ENCODE results near the gene TCEA2. TPM values are rescaled to one million over a fixed set of nuclear protein-coding genes. Genes with fewer than 3 reads are reported as not detected.
A peak's percentile ranks its signal among the peaks of the same experiment; 100 is the strongest.

Gene TCEA2
- total and polyA plus RNA-seq, 2 of the 13 experiments (the other 11 are each of a cell fraction or from before 2014, with no cell fraction given), result 28.1 to 33.7 TPM

GRCh38 chr20:64050261-64051032 lies 12.6 kb upstream of the TCEA2 start (continued):
- TF ChIP-seq ZBTB46 (CRISPR knock-in tag; IDR thresholded peaks at IDR 0.05; ENCODE audit: borderline replicate concordance) (no peak), PHF20 (CRISPR knock-in tag; IDR thresholded peaks at IDR 0.05) (no peak; the same call in 1 of the 2 replicates), MAFG (CRISPR knock-in tag; IDR thresholded peaks at IDR 0.05) (no peak), BORCS8-MEF2B (CRISPR knock-in tag; IDR thresholded peaks at IDR 0.05) (peak; percentile 92), ZNF296 (CRISPR knock-in tag; conservative IDR thresholded peaks at IDR 0.05) (peak; percentile 54), ZNF556 (CRISPR knock-in tag; IDR thresholded peaks at IDR 0.05; ENCODE audit: borderline replicate concordance) (no peak), GFI1 (CRISPR knock-in tag; IDR thresholded peaks at IDR 0.05; ENCODE audit: borderline replicate concordance) (no peak; the same call in 1 of the 2 replicates), FOXK1 (CRISPR knock-in tag; IDR thresholded peaks at IDR 0.05; ENCODE audit: borderline replicate concordance, low read depth) (peak; percentile 64; the same call in 1 of the 2 replicates), KLF11 (CRISPR knock-in tag; IDR thresholded peaks at IDR 0.05) (peak; percentile 84; the same call in 1 of the 2 replicates), IKZF1 (IDR thresholded peaks at IDR 0.05) (no peak), AGO1 (IDR thresholded peaks at IDR 0.05; ENCODE audit: low read depth, low read length, poor library complexity, severe bottlenecking) (peak; percentile 13), RFXAP (CRISPR knock-in tag; IDR thresholded peaks at IDR 0.05; ENCODE audit: borderline replicate concordance) (peak; percentile 67; the same call in 1 of the 2 replicates)
- TF ChIP-seq, protein P1, sequence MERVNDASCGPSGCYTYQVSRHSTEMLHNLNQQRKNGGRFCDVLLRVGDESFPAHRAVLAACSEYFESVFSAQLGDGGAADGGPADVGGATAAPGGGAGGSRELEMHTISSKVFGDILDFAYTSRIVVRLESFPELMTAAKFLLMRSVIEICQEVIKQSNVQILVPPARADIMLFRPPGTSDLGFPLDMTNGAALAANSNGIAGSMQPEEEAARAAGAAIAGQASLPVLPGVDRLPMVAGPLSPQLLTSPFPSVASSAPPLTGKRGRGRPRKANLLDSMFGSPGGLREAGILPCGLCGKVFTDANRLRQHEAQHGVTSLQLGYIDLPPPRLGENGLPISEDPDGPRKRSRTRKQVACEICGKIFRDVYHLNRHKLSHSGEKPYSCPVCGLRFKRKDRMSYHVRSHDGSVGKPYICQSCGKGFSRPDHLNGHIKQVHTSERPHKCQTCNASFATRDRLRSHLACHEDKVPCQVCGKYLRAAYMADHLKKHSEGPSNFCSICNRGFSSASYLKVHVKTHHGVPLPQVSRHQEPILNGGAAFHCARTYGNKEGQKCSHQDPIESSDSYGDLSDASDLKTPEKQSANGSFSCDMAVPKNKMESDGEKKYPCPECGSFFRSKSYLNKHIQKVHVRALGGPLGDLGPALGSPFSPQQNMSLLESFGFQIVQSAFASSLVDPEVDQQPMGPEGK (CRISPR knock-in tag; IDR thresholded peaks at IDR 0.05), result peak; percentile 98
- TF ChIP-seq, protein P2, sequence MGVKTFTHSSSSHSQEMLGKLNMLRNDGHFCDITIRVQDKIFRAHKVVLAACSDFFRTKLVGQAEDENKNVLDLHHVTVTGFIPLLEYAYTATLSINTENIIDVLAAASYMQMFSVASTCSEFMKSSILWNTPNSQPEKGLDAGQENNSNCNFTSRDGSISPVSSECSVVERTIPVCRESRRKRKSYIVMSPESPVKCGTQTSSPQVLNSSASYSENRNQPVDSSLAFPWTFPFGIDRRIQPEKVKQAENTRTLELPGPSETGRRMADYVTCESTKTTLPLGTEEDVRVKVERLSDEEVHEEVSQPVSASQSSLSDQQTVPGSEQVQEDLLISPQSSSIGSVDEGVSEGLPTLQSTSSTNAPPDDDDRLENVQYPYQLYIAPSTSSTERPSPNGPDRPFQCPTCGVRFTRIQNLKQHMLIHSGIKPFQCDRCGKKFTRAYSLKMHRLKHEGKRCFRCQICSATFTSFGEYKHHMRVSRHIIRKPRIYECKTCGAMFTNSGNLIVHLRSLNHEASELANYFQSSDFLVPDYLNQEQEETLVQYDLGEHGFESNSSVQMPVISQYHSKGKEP (CRISPR knock-in tag; IDR thresholded peaks at IDR 0.05), result 0 out of 2 replicates have a peak, but pooled peaks have one; percentile 5
- TF ChIP-seq, protein P3, sequence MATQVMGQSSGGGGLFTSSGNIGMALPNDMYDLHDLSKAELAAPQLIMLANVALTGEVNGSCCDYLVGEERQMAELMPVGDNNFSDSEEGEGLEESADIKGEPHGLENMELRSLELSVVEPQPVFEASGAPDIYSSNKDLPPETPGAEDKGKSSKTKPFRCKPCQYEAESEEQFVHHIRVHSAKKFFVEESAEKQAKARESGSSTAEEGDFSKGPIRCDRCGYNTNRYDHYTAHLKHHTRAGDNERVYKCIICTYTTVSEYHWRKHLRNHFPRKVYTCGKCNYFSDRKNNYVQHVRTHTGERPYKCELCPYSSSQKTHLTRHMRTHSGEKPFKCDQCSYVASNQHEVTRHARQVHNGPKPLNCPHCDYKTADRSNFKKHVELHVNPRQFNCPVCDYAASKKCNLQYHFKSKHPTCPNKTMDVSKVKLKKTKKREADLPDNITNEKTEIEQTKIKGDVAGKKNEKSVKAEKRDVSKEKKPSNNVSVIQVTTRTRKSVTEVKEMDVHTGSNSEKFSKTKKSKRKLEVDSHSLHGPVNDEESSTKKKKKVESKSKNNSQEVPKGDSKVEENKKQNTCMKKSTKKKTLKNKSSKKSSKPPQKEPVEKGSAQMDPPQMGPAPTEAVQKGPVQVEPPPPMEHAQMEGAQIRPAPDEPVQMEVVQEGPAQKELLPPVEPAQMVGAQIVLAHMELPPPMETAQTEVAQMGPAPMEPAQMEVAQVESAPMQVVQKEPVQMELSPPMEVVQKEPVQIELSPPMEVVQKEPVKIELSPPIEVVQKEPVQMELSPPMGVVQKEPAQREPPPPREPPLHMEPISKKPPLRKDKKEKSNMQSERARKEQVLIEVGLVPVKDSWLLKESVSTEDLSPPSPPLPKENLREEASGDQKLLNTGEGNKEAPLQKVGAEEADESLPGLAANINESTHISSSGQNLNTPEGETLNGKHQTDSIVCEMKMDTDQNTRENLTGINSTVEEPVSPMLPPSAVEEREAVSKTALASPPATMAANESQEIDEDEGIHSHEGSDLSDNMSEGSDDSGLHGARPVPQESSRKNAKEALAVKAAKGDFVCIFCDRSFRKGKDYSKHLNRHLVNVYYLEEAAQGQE (IDR thresholded peaks at IDR 0.05; ENCODE audit: borderline replicate concordance in 1 of 2, low read depth in 1 of 2, low read length in 2 of 2), result no peak
- TF ChIP-seq, protein P4, sequence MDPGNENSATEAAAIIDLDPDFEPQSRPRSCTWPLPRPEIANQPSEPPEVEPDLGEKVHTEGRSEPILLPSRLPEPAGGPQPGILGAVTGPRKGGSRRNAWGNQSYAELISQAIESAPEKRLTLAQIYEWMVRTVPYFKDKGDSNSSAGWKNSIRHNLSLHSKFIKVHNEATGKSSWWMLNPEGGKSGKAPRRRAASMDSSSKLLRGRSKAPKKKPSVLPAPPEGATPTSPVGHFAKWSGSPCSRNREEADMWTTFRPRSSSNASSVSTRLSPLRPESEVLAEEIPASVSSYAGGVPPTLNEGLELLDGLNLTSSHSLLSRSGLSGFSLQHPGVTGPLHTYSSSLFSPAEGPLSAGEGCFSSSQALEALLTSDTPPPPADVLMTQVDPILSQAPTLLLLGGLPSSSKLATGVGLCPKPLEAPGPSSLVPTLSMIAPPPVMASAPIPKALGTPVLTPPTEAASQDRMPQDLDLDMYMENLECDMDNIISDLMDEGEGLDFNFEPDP (CRISPR knock-in tag; conservative IDR thresholded peaks at IDR 0.05), result 0 out of 2 replicates have a peak, but pooled peaks have one; percentile 81
- TF ChIP-seq, protein P5, sequence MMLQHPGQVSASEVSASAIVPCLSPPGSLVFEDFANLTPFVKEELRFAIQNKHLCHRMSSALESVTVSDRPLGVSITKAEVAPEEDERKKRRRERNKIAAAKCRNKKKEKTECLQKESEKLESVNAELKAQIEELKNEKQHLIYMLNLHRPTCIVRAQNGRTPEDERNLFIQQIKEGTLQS (CRISPR knock-in tag; IDR thresholded peaks at IDR 0.05), result peak; percentile 2; the same call in 1 of the 2 replicates
